ENCODE results near the gene USP6NL. TPM values are rescaled to one million over a fixed set of nuclear protein-coding genes. Genes with fewer than 3 reads are reported as not detected.

USP6NL gene
- total RNA-seq, 1 experiment from 2014 or later = 24.6 TPM

- intact Hi-C loops (cut with micrococcal nuclease) = no loop called here
- no peak overlapping the region for H3K4me2 ChIP-seq (ENCODE audit: low read length)
Measured at GRCh38 chr10:11439523-11440053, 171.9 kb downstream of the USP6NL start.

More at GRCh38 chr10:11439523-11440053, 171.9 kb downstream of the USP6NL start:
- Histone ChIP-seq H3K27me3 (ENCODE audit: insufficient read depth, low read length) (no peaks in the 10 kb centered on the region; the same call in 1 of the 2 replicates), H3K9me2 (ENCODE audit: insufficient read depth) (no peaks in the 10 kb centered on the region), H3K79me2 (ENCODE audit: insufficient read depth, low read length) (no peaks in the 10 kb centered on the region), H3K4me1 (ENCODE audit: control insufficient read depth in 1 of 2, insufficient read depth in 2 of 2, low read length in 2 of 2) (no peaks in the 10 kb centered on the region), H3K36me3 (ENCODE audit: control insufficient read depth in 1 of 2, insufficient read depth in 2 of 2, low read length in 2 of 2) (no peaks in the 10 kb centered on the region), H2AFZ (ENCODE audit: low read depth, low read length, poor library complexity, severe bottlenecking) (no peak overlapping the region), H3K4me3 (replicated peaks in 1 of 2; ENCODE audit: low read depth in 1 of 2, low read length in 2 of 2) (no peak overlapping the region), H4K20me1 (ENCODE audit: insufficient read depth) (no peaks in the 10 kb centered on the region), H3K9me3 (ENCODE audit: control insufficient read depth in 1 of 2, insufficient read depth in 1 of 2, low read depth in 1 of 2, low read length in 2 of 2) (no peaks in the 10 kb centered on the region), H3K9ac (ENCODE audit: low read length) (no peak overlapping the region), H3K27ac (ENCODE audit: low read depth, low read length) (no peak overlapping the region)
- ChIA-PET POLR2A (no interaction called here), CTCF (no interaction called here), RAD21 (ENCODE audit: low non-redundant PET in 1 of 2, low total read pairs in 2 of 2, uncharacterized antibody in 2 of 2, unreplicated experiment in 2 of 2) (no interaction called here)
- DNase-seq (ENCODE audit: low read depth, low spot score) (no peak), ATAC-seq (no peak)
- TF ChIP-seq MAX (IDR thresholded peaks at IDR 0.05) = no peak
- no peak for TF ChIP-seq ZNF274 (IDR thresholded peaks at IDR 0.05; ENCODE audit: low read depth, low read length)
- TF ChIP-seq ELF1 (IDR thresholded peaks at IDR 0.05; ENCODE audit: borderline replicate concordance, low read depth) = no peak
- no peak for TF ChIP-seq REST (IDR thresholded peaks at IDR 0.05; ENCODE audit: low read depth)
- TF ChIP-seq SP1 (IDR thresholded peaks at IDR 0.05; ENCODE audit: low read depth) = no peak
- TF ChIP-seq ZBTB33 (IDR thresholded peaks at IDR 0.05; ENCODE audit: extremely low read depth, insufficient replicate concordance, low read length) = no peak
- TF ChIP-seq YY1 (IDR thresholded peaks at IDR 0.05; ENCODE audit: extremely low read depth, insufficient replicate concordance, low read depth, low read length) = no peak
- TF ChIP-seq CEBPB (IDR thresholded peaks at IDR 0.05; ENCODE audit: low read depth) = no peak
- no peak for TF ChIP-seq EZH2 (IDR thresholded peaks at IDR 0.05)
- TF ChIP-seq FOSL1 (IDR thresholded peaks at IDR 0.05; ENCODE audit: low read depth) = no peak
- no peak for TF ChIP-seq SRF (IDR thresholded peaks at IDR 0.05; ENCODE audit: low read depth)
- no peak for TF ChIP-seq ATF3 (IDR thresholded peaks at IDR 0.05)
- no peak for TF ChIP-seq CTCF (IDR thresholded peaks at IDR 0.05 in 2 of 3, conservative IDR thresholded peaks at IDR 0.05 in 1 of 3; ENCODE audit: borderline replicate concordance in 1 of 3, insufficient read depth in 1 of 3, low read depth in 2 of 3, low read length in 2 of 3)
- no TSS peak for BruUV-seq (replicated peaks)
